ENCODE measurements around the gene MTHFD2.

The MTHFD2 gene

DNA sequence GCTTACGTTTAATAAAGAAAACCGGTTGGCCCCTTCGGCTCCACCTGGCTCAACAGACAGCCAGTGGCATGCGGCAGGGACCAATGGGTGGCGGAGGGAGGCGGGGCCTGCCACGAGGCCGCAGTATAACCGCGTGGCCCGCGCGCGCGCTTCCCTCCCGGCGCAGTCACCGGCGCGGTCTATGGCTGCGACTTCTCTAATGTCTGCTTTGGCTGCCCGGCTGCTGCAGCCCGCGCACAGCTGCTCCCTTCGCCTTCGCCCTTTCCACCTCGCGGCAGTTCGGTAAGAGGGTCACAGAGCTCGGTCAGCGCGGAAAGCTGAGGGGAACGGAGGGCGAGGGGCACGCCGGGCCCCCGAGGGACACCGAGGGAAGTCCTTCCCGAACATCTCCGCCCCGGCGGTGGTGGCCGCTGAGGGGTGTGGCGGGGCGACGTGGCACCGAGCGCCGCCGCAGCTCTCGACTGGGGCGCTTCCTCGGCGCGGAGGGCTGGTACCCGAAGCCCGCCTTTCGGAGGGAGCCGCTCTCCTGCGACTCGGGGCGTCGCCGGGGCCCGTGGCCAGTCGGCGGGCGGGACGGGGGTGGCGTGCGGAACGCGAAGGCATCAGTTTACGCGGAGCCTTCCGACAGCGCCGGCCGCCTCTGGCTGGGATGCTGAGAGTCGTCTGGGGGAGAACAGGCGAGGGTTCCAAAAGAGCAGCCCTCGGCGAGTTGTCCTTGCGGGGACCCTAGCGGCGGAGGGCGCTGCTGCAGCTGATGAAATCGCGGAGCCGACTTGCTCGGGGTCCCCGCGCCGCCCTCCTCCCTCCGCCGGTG, at the start of gene MTHFD2:
Gene MTHFD2, plus strand, starts transcription at position 155 of the 814 bp plus-strand sequence. Its CDS starts 27 bp downstream, at position 182.
- peak within 1 kb of the TSS; percentile 100 for H3K27ac Mint-ChIP-seq
- H3K27me3 Mint-ChIP-seq = no peaks in the 10 kb centered on the region
- peak; percentile 91 to 93 for ATAC-seq (replicated peaks)
- DNase-seq = peak; percentile 94
- peaks cover 28 to 41% of the 10 kb centered on the region in 2 donors for H3K4me1 Mint-ChIP-seq
- H3K36me3 Mint-ChIP-seq = peaks cover 19 to 29% of the 10 kb centered on the region in 2 donors
- H3K4me3 Mint-ChIP-seq = peak within 1 kb of the TSS; percentile 93 to 99
- peaks cover 2 to 7% of the 10 kb centered on the region in 2 donors for H3K9me3 Mint-ChIP-seq

GRCh38 chr2:74149247-74149525, 49.2 kb upstream of the MTHFD2 start:
- Mint-ChIP-seq H3K27ac (no peak overlapping the region), H3K4me3 (no peak overlapping the region), H3K9me3 (no peaks in the 10 kb centered on the region), H3K36me3 (peaks cover 13 to 18% of the 10 kb centered on the region in 2 donors), H3K4me1 (peaks cover 12 to 21% of the 10 kb centered on the region in 2 donors), H3K27me3 (no peaks in the 10 kb centered on the region)
- DNase-seq (no peak), ATAC-seq (replicated peaks) (no peak)

- Mint-ChIP-seq H3K4me1 (peaks cover 12 to 21% of the 10 kb centered on the region in 2 donors), H3K27me3 (no peaks in the 10 kb centered on the region), H3K27ac (peak overlapping the region; percentile 33), H3K36me3 (peaks cover 12 to 22% of the 10 kb centered on the region in 2 donors), H3K4me3 (peak overlapping the region in 1 of 2 donors; percentile 61), H3K9me3 (no peaks in the 10 kb centered on the region)
- no peak for ATAC-seq (replicated peaks)
- DNase-seq = no peak
These were observed 48.7 kb upstream of the MTHFD2 start for GRCh38 chr2:74149570-74150319.

DNA sequence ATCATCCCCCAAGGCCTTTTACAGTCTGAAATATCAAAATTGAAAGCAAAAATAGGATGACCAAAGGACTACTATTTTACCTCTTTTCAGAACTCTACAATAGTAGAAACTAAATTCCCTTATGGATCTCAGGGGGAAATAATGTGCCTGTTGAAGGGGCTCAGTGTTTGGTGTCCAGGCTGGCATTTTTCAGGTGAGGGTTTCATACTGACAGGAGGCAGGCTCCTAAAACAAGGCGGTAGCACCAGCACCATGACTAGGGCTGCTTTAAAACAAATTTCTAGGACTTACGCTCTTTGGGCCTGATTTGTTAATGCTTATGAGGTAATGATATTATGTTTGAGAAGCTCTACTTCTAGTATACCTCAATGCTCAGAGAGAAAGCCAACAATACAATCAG, 45.5 kb upstream of the MTHFD2 start:
- ATAC-seq (replicated peaks) (no peak), DNase-seq (no peak)
- Mint-ChIP-seq H3K4me3 (no peak overlapping the region), H3K27me3 (no peaks in the 10 kb centered on the region), H3K36me3 (peaks cover 14 to 25% of the 10 kb centered on the region in 2 donors), H3K4me1 (peaks cover 5 to 21% of the 10 kb centered on the region in 2 donors), H3K27ac (no peak overlapping the region), H3K9me3 (no peaks in the 10 kb centered on the region)

DNA sequence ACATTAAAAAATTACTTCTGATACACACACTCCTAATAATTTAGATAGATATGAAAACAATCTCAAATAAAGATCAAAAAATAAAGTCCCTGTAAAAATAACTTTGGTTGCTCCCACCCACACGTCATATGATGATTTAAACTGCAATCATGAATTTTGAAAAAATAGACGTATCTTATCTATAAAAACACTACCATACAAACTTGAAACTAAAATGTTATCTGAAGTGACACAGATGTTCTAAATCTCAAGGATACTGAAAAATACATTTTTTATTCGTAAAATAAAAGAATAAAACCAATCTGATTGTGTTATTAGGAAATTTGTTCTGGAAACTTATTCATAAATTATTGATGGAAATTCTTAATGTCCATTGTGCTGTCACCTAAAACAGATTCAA, 42.6 kb upstream of the MTHFD2 start:
- DNase-seq (no peak), ATAC-seq (replicated peaks) (no peak)
- Mint-ChIP-seq H3K27ac (peak overlapping the region; percentile 25), H3K9me3 (no peaks in the 10 kb centered on the region), H3K4me1 (peaks cover 2 to 9% of the 10 kb centered on the region in 2 donors), H3K27me3 (no peaks in the 10 kb centered on the region), H3K36me3 (peaks cover 20 to 35% of the 10 kb centered on the region in 2 donors), H3K4me3 (no peak overlapping the region)

DNA sequence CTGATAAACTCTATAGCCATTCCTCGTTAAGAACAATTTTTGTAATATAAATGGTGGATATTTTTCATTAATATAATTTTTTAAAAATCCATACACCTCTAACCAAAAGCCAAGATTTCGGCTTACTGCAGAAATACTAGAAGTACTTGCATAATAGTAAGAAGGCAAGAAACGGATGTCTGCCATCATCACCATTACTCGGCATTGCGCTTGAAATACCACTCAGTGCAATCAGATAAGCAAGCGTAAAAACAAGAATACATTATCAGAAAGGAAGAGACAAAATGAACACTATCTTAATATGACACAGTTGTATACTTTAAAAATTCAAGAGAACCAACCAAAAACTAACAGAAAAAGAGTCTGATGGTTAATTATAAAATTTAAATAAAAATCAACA, 35.5 kb upstream of the MTHFD2 start:
- peaks cover 7% of the 10 kb centered on the region in 2 donors for H3K4me1 Mint-ChIP-seq
- DNase-seq = no peak
- peaks cover 0 to 2% of the 10 kb centered on the region in 2 donors for H3K9me3 Mint-ChIP-seq
- no peak overlapping the region for H3K27ac Mint-ChIP-seq
- ATAC-seq (replicated peaks) = no peak
- H3K36me3 Mint-ChIP-seq = peaks cover 30 to 55% of the 10 kb centered on the region in 2 donors
- H3K4me3 Mint-ChIP-seq = no peak overlapping the region
- H3K27me3 Mint-ChIP-seq = no peaks in the 10 kb centered on the region

DNA sequence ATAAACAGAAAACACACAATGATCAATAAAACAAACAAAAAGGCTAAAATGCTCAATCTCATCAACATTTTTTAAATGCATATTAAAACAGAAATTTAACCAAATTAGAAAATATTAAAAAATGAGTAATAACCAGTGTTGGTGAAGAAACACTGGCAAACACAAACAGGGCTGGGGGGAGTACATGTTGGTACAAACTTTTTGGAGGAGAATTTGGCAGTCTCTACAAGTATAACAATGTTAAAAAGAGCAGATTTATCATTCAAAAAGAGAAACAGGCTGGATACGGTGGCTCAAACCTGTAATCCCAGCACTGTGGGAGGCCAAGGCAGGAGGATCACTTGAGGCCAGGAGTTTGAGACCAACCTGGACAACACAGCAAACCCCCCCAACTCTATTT, 33.7 kb upstream of the MTHFD2 start:
- Mint-ChIP-seq H3K36me3 (peaks cover 26 to 51% of the 10 kb centered on the region in 2 donors), H3K27ac (no peak overlapping the region), H3K9me3 (peaks cover 0 to 2% of the 10 kb centered on the region in 2 donors), H3K4me1 (peaks cover 13 to 21% of the 10 kb centered on the region in 2 donors), H3K27me3 (no peaks in the 10 kb centered on the region), H3K4me3 (no peak overlapping the region)
- no peak for DNase-seq
- ATAC-seq (replicated peaks) = no peak

DNA sequence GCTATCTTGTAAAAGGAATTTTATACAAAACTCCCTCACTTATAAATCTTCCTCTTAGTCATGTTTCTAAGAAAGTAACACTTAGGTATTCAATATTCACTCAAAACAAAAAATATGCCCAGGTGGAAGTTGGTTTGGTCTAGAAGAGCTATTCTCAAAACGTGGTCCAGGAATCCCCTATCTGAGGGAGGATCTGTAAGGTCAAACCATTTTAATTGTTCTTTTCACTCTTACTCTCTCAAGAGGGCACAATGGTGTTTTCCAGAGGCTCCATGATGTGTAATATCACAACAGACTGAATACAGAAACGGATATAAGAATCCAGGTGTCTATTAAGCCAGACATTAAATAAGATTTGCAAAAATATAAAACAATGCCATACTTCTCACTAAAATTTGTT, 29.7 kb upstream of the MTHFD2 start:
- peak overlapping the region; percentile 14 to 51 for H3K4me3 Mint-ChIP-seq
- peak overlapping the region; percentile 86 for H3K27ac Mint-ChIP-seq
- peaks cover 0 to 2% of the 10 kb centered on the region in 2 donors for H3K9me3 Mint-ChIP-seq
- peaks cover 22 to 40% of the 10 kb centered on the region in 2 donors for H3K4me1 Mint-ChIP-seq
- no peaks in the 10 kb centered on the region for H3K27me3 Mint-ChIP-seq
- H3K36me3 Mint-ChIP-seq = peaks cover 30 to 56% of the 10 kb centered on the region in 2 donors
- ATAC-seq (replicated peaks) (peak; percentile 96 to 98), DNase-seq (no peak)

DNA sequence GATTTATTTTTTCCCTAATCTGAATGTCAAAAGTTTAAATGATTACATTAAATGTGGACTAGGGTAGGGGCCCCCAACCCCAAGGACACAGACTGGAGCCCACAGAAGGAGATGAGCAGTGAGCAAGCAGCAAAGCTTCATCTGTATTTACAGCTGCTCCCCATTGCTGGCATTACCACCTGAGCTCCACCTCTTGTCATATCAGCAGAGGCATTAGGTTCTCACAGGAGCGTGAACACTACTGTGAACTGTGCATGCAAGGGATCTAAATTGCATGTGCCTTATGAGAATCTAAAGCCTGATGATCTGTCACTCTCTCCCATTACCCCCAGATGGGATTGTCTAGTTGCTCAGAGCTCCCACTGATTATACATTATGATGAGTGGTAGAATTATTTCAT, 23.5 kb upstream of the MTHFD2 start:
- H3K27ac Mint-ChIP-seq = peak overlapping the region; percentile 59
- H3K27me3 Mint-ChIP-seq = no peaks in the 10 kb centered on the region
- peak overlapping the region in 1 of 2 donors; percentile 94 for H3K4me3 Mint-ChIP-seq
- ATAC-seq (replicated peaks) (no peak), DNase-seq (no peak)
- H3K4me1 Mint-ChIP-seq = peaks cover 26 to 54% of the 10 kb centered on the region in 2 donors
- peaks cover 30 to 53% of the 10 kb centered on the region in 2 donors for H3K36me3 Mint-ChIP-seq
- peaks cover 0 to 1% of the 10 kb centered on the region in 2 donors for H3K9me3 Mint-ChIP-seq

- Mint-ChIP-seq H3K27me3 (no peaks in the 10 kb centered on the region), H3K4me1 (peaks cover 22 to 63% of the 10 kb centered on the region in 2 donors), H3K4me3 (peak overlapping the region; percentile 83 to 94), H3K36me3 (peaks cover 20 to 37% of the 10 kb centered on the region in 2 donors), H3K9me3 (peaks cover 0 to 1% of the 10 kb centered on the region in 2 donors), H3K27ac (no peak overlapping the region)
- no peak for DNase-seq
- no peak for ATAC-seq (replicated peaks)
These were observed 20.7 kb upstream of the MTHFD2 start for GRCh38 chr2:74177696-74178095.

DNA sequence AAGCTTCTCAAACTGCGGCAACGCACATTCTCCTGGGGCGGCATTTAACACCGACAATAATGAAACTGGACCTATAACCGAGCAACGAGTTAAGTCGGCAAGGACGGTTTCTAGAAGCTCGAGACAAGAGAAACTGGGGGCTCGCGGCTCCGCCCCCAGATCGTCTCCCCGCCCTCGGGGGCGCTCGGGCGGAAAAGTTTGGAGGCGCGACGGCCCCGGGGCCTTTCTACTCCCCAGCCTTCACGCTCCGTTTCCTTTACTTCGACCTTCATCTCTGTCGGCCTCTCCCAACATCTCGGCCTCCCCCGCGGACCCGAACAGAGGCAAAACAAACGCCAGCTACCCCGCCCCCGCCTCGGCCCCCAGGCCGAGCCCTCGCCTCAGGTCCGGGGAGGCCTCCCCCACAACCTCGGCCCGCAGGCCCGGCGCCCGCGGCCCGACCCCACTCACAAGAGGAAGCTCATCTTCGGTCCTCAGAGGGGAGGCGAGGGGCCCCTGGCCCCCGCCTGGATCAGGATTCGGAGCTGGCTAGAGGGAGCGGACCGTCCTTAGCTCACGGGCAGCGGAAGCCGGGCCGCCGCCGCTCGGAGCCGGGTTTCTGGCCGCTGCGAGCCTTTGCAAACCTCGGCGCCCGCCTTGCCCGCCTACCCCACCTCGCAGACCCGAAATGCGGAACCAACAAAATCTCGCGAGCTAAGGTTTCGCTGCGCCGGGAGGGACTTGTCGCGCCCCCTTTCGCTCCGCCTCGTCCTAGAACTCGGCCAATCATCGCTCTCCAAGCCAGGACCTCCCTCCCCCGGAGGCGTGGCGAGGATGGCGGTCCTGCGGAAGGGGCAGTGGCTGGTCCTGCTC, 20.0 kb upstream of the MTHFD2 start, which contains the start of gene MOB1A:
Gene MOB1A, minus strand, starts transcription at position 669 of the 852 bp plus-strand sequence. Its CDS starts 205 bp downstream, at position 464.
- Mint-ChIP-seq H3K27me3 (no peaks in the 10 kb centered on the region), H3K4me1 (peaks cover 19 to 55% of the 10 kb centered on the region in 2 donors), H3K9me3 (peaks cover 0 to 1% of the 10 kb centered on the region in 2 donors), H3K4me3 (peak within 1 kb of the TSS; percentile 83 to 94), H3K36me3 (peaks cover 20 to 33% of the 10 kb centered on the region in 2 donors), H3K27ac (peak within 1 kb of the TSS; percentile 97)
- DNase-seq (peak; percentile 98), ATAC-seq (replicated peaks) (peak; percentile 78 to 85)

GRCh38 chr2:74179063-74179865, 19.2 kb upstream of the MTHFD2 start:
- Mint-ChIP-seq H3K4me1 (peaks cover 24 to 61% of the 10 kb centered on the region in 2 donors), H3K27ac (peak overlapping the region; percentile 97), H3K4me3 (peak overlapping the region; percentile 83 to 94), H3K27me3 (no peaks in the 10 kb centered on the region), H3K36me3 (peaks cover 20 to 30% of the 10 kb centered on the region in 2 donors), H3K9me3 (peaks cover 0 to 1% of the 10 kb centered on the region in 2 donors)
- DNase-seq = no peak
- ATAC-seq (replicated peaks) = peak; percentile 14 to 16

DNA sequence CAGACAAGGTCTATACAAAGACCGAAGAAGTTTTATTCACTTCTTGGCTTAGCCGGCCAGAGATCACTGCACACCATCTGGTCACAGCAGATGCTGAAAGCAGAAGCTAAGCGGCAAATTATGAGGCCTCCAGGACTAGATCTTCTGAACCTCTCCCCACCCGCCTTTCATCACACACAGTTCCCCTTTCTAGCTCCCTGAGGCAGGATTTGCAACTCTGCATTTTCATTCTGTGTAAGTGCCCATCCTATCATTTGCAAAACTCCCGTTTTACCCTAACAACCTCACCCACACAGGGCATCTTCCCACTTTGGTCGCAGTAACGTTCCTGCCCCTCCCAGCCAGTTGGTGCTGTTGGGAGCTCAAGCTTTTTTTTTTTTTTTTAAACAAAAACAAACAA, 16.7 kb upstream of the MTHFD2 start:
- Mint-ChIP-seq H3K27me3 (no peaks in the 10 kb centered on the region), H3K4me3 (peak overlapping the region; percentile 65 to 78), H3K9me3 (peaks cover 0 to 1% of the 10 kb centered on the region in 2 donors), H3K4me1 (peaks cover 29 to 63% of the 10 kb centered on the region in 2 donors), H3K27ac (peak overlapping the region; percentile 100), H3K36me3 (peaks cover 8 to 10% of the 10 kb centered on the region in 2 donors)
- ATAC-seq (replicated peaks) (peak; percentile 58 to 63), DNase-seq (peak; percentile 81)

Data from stimulated activated naive B cell treated with anti-CD40 and anti-IgM and Interleukin-4, amounts not matched to agents 10 μg/mL and 1 μg/mL and 100 μg/mL, for 72 hours (primary cell).